Measurements from ENCODE around the gene SPATA3.

Gene SPATA3

DNA sequence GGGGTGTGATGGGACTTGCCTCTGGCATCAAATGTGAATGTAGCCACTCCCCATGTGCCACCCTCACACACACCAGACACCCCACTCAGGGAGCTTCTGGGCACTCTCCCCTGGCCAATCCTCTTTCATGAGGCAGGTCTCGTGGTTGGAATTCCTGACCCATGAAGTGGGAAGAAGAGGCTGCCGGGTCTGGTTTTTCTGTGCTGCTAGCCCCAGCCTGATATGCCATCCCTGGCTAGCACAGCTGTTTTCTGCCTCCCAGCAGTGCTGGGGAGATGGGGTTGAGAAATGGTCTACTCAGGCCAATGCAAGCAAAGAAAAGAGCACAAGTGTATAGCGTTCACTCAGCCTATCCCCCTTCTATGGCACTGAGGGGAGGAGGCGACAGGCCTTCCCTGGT is 40.2 kb downstream of the SPATA3 start:
- DNase-seq (ENCODE audit: low spot score) = no peak
- no peak overlapping the region for H3K27ac Mint-ChIP-seq
- H3K4me3 Mint-ChIP-seq = peak overlapping the region; percentile 58
- H3K9me3 Mint-ChIP-seq = no peaks in the 10 kb centered on the region
- no peaks in the 10 kb centered on the region for H3K36me3 Mint-ChIP-seq (ENCODE audit: low read depth)
- H3K4me1 Mint-ChIP-seq (ENCODE audit: low read depth) = peaks cover 2% of the 10 kb centered on the region
- peaks cover 81% of the 10 kb centered on the region for H3K27me3 Mint-ChIP-seq (ENCODE audit: low read depth)

DNA sequence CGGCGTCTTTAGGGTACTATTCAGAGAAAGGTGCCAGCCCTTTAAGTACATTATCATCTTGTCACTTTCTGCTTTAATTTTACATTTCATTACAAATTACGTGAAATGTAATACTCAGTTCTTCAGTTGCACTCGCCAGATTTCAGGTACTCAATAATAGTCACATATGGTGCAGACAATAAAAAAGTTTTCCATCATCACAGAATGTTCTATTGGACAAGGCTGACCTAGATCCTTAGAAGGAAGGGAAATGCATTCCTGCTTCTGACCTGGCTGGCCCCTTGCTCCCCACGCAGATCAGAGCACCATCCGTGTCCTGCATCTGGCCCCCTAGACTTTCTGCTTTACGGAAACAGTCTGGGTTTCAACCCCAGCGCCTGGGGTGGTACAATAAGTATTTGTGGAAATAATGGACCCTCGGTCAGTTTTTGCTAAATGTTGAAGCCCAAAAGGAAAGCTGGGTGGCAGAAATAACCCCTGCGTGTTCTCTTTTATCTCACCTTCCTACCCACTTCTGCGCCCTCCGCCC is 40.7 kb downstream of the SPATA3 start:
- Mint-ChIP-seq H3K4me1 (ENCODE audit: low read depth) (peaks cover 2% of the 10 kb centered on the region), H3K27me3 (ENCODE audit: low read depth) (peaks cover 81% of the 10 kb centered on the region), H3K27ac (no peak overlapping the region), H3K36me3 (ENCODE audit: low read depth) (no peaks in the 10 kb centered on the region), H3K9me3 (no peaks in the 10 kb centered on the region), H3K4me3 (peak overlapping the region; percentile 58)
- DNase-seq (ENCODE audit: low spot score) = no peak

DNA sequence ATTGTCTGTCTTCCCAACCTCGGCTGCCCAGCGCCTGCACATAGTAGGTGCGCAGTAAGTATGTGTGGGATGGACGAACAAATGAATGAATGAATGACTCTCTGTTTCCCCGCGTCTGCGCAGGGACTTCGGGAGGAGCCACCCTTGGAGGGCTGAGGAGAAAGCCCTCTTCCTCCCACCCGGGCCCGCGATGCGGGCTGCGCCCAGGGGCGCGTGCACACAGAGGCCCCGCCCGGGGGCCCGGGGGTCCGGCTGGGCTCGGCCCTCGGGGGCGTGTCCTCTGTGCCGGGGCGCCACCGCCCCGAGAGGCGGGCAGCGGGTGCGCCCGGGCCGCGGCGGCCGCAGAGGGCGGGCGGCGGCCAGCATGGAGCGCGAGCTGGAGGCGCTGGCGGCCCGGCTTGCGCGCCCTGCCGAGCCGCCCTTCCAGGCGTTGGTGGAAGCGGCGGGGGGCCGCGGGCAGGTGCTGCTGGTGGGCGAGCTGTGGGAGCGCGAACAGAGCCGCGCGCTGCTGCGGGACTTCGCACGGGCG is 41.3 kb downstream of the SPATA3 start, which contains the start of gene C2orf72:
Gene C2orf72, plus strand, starts transcription at position 322 of the 529 bp plus-strand sequence. Its CDS starts 43 bp downstream, at position 365.
- Mint-ChIP-seq H3K4me3 (peak within 1 kb of the TSS; percentile 66), H3K36me3 (ENCODE audit: low read depth) (no peaks in the 10 kb centered on the region), H3K4me1 (ENCODE audit: low read depth) (peaks cover 2% of the 10 kb centered on the region), H3K27me3 (ENCODE audit: low read depth) (peaks cover 82% of the 10 kb centered on the region), H3K9me3 (no peaks in the 10 kb centered on the region), H3K27ac (no peak within 1 kb of the TSS)
- no peak for DNase-seq (ENCODE audit: low spot score)

DNA sequence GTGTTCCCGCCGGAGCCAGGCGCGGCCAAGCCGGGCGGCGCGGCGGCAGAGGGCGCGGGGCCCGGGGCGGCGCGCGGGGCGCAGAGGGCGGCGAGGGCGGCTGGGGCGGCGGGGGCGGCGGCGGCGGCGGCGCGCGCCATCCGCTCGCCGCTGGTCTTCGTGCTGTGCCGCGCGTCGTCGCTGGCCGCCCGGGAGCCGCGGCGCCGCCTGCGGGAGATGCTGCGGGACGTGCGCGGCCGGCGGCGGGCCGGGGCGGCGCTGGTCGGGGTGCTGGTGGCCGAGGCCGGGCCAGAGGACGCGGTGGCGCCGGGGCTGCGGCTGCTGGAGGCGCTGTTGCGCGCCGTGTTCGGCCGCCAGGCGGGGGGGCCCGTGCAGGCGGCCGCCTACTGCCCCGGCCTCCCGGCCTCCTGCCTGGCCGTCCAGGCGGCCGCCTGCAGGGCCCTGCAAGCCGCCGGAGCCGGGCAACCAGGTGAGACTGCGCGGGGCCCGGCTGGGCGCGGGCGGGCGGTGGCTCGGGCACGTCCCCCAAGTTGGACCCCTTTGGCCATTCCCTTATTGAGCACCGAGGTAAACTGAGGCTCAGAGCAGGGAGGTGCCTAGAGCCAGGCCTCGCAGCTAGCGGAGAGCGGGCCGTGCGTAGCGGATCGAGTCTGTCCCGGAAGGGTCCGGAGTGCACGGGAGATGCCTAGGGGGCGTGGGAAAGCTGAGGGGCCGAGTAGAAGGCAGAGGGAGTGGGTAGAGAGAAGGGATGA is 42.0 kb downstream of the SPATA3 start:
- Mint-ChIP-seq H3K27me3 (ENCODE audit: low read depth) (peaks cover 82% of the 10 kb centered on the region), H3K4me3 (no peak overlapping the region), H3K4me1 (ENCODE audit: low read depth) (peaks cover 2% of the 10 kb centered on the region), H3K9me3 (no peaks in the 10 kb centered on the region), H3K27ac (no peak overlapping the region), H3K36me3 (ENCODE audit: low read depth) (no peaks in the 10 kb centered on the region)
- DNase-seq (ENCODE audit: low spot score) = no peak

DNA sequence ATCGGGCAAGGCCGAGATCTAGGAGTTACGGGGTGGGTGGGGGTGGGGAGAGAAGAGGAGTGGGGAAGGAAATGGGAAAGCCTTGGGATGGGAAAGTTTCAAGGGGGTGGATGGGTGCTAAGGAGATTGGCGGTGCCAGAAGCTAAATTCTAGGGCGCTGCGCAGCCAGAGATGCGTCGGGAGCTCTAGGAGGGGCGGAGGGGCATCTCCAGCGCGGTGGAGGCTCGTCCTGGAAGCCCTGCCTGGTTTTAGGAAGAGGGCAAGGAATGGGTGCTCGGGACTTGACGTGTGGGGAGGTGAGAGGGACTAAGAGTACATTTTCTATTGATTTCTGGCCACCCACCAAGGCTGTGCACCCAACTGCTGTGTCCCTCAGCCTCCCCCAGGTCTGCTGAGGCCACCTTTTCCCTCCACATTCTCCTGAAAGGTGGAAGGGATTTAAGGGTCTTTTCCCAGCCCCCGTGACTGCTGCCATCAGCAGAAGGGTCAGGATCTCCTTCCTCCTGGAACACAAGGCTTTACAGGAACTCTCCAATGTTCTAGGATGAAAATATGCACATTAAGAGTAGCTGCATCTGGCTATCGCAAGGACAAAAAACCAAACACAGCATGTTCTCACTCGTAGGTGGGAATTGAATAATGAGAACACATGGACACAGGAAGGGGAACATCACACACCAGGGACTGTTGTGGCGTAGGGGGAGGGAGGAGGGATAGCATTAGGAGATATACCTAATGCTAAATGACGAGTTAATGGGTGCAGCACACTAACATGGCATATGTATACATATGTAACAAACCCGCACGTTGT is 42.8 kb downstream of the SPATA3 start:
- Mint-ChIP-seq H3K27me3 (ENCODE audit: low read depth) (peaks cover 81% of the 10 kb centered on the region), H3K4me3 (peak overlapping the region; percentile 66), H3K9me3 (no peaks in the 10 kb centered on the region), H3K27ac (no peak overlapping the region), H3K4me1 (ENCODE audit: low read depth) (peaks cover 2% of the 10 kb centered on the region), H3K36me3 (ENCODE audit: low read depth) (no peaks in the 10 kb centered on the region)
- DNase-seq (ENCODE audit: low spot score) = no peak

DNA sequence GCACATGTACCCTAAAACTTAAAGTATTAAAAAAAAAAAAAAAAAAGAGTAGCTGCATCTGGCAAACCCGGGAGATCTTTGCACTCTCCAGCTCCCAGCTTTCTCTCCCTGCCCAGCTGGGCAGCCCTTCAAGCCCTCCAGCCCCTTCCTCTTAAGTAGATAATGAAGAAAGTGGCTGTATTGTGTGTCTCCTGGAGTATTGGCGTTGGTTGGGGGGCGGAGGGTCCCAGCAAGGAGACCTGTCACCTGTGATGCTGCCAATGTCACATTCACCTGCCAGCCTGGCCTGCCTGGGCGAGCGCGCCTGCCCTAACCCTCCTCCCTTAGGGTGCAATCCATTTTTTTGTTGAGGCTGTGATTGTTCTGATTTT is 43.4 kb downstream of the SPATA3 start:
- no peak for DNase-seq (ENCODE audit: low spot score)
- H3K27ac Mint-ChIP-seq = no peak overlapping the region
- peaks cover 2% of the 10 kb centered on the region for H3K4me1 Mint-ChIP-seq (ENCODE audit: low read depth)
- no peak overlapping the region for H3K4me3 Mint-ChIP-seq
- H3K36me3 Mint-ChIP-seq (ENCODE audit: low read depth) = no peaks in the 10 kb centered on the region
- H3K27me3 Mint-ChIP-seq (ENCODE audit: low read depth) = peaks cover 75% of the 10 kb centered on the region
- no peaks in the 10 kb centered on the region for H3K9me3 Mint-ChIP-seq

DNA sequence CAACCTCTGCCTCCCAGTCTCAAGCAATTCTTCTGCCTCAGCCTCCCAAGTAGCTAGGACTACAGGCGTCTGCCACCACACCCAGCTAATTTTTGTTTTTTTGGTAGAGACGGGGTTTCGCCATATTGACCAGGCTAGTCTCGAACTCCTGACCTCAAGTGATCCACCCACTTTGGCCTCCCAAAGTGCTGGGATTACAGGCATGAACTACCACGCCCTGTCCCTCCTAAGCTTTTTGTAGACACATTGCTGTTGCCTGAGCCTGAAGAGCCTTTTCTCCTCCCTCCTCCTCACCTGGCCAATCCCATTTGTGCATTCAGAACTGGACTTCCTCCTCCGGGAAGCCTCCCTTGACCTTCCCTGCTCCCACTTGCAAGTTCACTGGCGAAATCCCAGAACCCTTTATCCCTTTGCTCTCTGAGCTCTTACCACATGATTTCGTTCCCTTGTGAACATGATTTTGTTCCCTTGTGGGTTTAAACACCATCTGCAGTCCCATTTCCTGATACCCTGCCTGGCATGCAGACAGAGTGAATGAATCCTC is 44.0 kb downstream of the SPATA3 start:
- no peak for DNase-seq (ENCODE audit: low spot score)
- H3K9me3 Mint-ChIP-seq = no peaks in the 10 kb centered on the region
- peaks cover 2% of the 10 kb centered on the region for H3K4me1 Mint-ChIP-seq (ENCODE audit: low read depth)
- no peaks in the 10 kb centered on the region for H3K36me3 Mint-ChIP-seq (ENCODE audit: low read depth)
- no peak overlapping the region for H3K4me3 Mint-ChIP-seq
- no peak overlapping the region for H3K27ac Mint-ChIP-seq
- peaks cover 69% of the 10 kb centered on the region for H3K27me3 Mint-ChIP-seq (ENCODE audit: low read depth)

DNA sequence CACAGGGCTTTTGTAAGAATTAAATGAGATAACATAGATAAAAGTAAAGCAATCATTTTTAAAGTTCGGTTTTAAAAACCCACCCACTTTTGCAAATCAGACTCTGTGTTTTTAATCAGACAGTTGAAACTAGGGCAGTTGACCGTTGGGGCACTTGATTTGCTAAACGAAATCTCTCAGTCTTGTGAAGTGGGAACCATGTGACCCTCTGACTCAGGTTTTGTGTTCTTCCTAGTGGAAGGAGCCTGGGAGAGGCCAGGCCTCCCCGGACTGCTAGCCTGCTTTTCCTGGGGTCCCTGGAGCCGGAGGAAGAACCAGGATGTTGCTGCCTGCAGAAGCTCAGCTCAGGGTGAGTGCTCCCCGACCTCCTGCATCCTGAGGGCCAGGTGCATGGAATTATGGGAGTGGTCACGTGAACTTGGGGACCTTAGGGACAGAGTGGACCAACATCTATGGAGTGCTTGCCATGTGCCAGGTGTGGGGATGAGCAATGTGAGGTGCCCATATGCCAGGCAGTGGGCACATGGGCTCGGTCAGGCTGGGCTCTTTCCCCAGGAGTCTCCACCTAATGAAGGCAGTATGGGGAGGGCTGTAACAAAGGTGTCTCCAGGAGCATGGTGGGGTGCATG is 45.3 kb downstream of the SPATA3 start:
- Mint-ChIP-seq H3K27me3 (ENCODE audit: low read depth) (peaks cover 61% of the 10 kb centered on the region), H3K4me1 (ENCODE audit: low read depth) (peaks cover 2% of the 10 kb centered on the region), H3K9me3 (no peaks in the 10 kb centered on the region), H3K27ac (no peak overlapping the region), H3K4me3 (no peak overlapping the region), H3K36me3 (ENCODE audit: low read depth) (no peaks in the 10 kb centered on the region)
- DNase-seq (ENCODE audit: low spot score) = no peak

DNA sequence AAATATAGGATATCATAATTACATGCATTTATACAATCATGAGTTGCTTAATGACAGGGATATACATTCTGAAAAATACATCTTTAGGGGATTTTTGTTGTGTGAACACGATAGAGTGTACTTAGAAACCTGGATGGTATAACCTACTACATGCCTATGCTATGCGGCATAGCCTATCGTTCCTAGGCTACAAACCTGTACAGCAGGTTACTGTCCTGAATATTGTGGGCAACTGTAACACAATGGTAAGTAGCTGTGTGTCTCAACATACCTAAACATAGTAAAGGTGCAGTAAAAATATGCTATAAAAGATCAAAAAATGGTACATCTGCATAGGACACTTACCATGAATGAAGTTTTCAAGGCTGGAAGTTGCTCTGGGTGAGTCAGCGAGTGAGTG is 47.9 kb downstream of the SPATA3 start:
- H3K4me1 Mint-ChIP-seq (ENCODE audit: low read depth) = no peaks in the 10 kb centered on the region
- no peaks in the 10 kb centered on the region for H3K9me3 Mint-ChIP-seq
- no peak overlapping the region for H3K4me3 Mint-ChIP-seq
- no peak for DNase-seq (ENCODE audit: low spot score)
- no peaks in the 10 kb centered on the region for H3K36me3 Mint-ChIP-seq (ENCODE audit: low read depth)
- H3K27me3 Mint-ChIP-seq (ENCODE audit: low read depth) = peaks cover 46% of the 10 kb centered on the region
- H3K27ac Mint-ChIP-seq = no peak overlapping the region

DNA sequence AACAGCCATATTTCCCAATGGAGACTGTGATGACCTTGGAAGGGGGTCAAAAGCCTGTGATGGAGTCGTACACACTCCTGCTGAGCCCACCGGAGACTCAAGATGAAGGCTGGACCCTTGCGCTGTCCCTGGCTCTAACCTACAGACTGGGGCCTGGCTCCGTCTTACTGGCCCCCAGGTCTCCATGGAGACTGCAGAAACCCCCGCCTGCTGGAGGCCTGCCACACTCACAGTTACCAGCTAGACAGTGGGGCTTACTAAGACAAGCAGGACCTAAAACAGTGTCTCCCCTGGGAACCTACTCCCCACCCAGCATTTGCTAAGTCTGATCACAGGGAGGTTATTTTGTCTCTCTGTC is 51.0 kb downstream of the SPATA3 start:
- no peaks in the 10 kb centered on the region for H3K36me3 Mint-ChIP-seq (ENCODE audit: low read depth)
- H3K4me3 Mint-ChIP-seq = no peak overlapping the region
- H3K4me1 Mint-ChIP-seq (ENCODE audit: low read depth) = no peaks in the 10 kb centered on the region
- H3K27ac Mint-ChIP-seq = no peak overlapping the region
- DNase-seq (ENCODE audit: low spot score) = no peak
- peaks cover 26% of the 10 kb centered on the region for H3K27me3 Mint-ChIP-seq (ENCODE audit: low read depth)
- no peaks in the 10 kb centered on the region for H3K9me3 Mint-ChIP-seq

DNA sequence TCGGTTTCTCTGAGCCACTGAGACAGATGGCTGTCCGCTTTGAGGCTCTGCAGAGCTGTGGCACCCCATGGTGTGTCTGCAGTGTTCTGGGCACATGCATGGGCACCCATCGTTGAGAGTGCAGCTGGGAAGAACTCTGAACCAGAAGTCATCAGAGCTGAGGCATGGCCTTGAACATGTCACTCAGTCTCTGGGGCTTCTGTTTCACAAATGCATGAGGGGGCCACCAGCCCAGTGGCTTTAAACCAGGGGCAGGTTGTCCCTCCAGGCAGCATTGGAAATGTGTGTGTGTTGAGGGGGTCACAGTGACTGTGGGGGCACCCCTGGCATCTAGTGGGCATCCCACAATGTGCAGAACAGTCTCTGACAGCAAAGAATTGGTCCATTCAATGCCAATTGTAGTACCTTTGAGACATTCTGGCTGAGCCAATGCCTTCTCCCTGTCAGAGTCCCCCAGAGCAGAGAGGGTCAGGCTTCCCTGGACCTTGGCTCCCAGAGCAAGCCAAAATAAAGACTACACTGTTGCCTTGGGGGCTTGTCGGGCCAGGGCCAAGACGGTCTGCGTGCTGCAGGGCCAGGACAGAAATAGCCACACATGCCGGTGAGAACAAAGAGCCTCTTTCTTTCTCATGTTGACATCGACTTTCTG is 51.5 kb downstream of the SPATA3 start:
- DNase-seq (ENCODE audit: low spot score) = no peak

DNA sequence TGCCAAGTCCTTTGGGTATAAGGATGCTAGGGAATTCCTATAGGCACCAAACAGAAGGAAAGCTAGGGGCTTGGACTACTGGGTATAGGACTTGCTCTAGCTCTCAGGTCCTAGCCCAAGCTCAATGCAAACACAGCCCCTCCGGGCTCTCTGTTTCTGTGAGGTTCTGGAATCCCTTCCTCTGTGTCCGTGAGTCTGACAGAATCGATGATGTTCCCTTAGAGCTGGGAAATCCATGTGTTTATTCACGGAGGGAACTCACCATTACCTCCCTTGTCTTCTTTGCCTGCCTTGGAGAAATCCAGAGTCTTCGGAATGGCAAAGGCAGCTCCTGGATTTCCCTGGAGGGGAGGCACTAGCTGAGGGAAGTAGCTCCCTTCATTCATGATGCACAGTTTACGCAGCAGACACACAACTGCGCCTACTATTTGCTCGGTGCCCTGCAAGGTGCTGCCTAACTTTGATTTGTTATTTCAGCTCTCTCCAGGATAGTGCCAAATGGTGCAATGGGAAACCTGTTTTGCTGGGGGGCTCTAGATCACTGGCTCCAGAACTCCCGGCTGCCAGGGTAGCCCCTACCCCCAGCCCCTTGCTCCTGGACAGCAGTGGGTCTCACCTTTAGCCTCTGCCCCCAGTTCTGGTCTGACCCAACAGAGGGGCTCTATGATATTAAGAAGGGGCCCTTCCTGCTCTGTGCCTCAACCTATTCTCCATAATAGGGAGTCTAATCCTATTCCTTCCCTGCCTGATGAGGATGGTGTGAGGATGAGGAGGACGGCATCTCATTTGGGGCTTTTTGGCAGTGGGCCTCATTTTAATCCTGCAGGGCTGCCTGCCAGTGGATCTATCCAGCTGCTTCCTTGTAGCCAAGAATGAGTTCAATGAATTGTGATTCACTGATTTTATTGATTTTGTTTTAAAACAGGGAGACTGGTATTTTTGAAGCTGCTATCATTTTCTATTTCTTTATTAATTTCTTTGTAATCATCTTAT is 52.3 kb downstream of the SPATA3 start:
- Mint-ChIP-seq H3K4me1 (ENCODE audit: low read depth) (peaks cover 12% of the 10 kb centered on the region), H3K4me3 (no peak overlapping the region), H3K27ac (no peak overlapping the region), H3K27me3 (ENCODE audit: low read depth) (peaks cover 21% of the 10 kb centered on the region), H3K36me3 (ENCODE audit: low read depth) (no peaks in the 10 kb centered on the region), H3K9me3 (no peaks in the 10 kb centered on the region)
- DNase-seq (ENCODE audit: low spot score) = no peak

More for the DNA sequence above, 51.5 kb downstream of the SPATA3 start:
- peaks cover 27% of the 10 kb centered on the region for H3K27me3 Mint-ChIP-seq (ENCODE audit: low read depth)
- H3K4me1 Mint-ChIP-seq (ENCODE audit: low read depth) = peaks cover 4% of the 10 kb centered on the region
- H3K9me3 Mint-ChIP-seq = no peaks in the 10 kb centered on the region
- H3K4me3 Mint-ChIP-seq = no peak overlapping the region
- no peaks in the 10 kb centered on the region for H3K36me3 Mint-ChIP-seq (ENCODE audit: low read depth)
- H3K27ac Mint-ChIP-seq = no peak overlapping the region

All from T-helper 2 cell treated with Interferon-gamma antibody and Interleukin-4, amounts not matched to agents 5 μg/mL and 100 μg/mL, for 36 hours (primary cell).